ENCODE data around the gene TAF10.

The TAF10 gene

GRCh38 chr11:6656936-6657335 lies 44.9 kb upstream of the TAF10 start:
- Histone ChIP-seq H3K4ac (ENCODE audit: low read length) (no peak overlapping the region), H3K36me3 (replicated peaks in 1 of 2; ENCODE audit: control insufficient read depth in 2 of 2, insufficient read depth in 2 of 2, low read length in 2 of 2) (peaks cover 0 to 23% of the 10 kb centered on the region in 2 donors), H3K79me1 (ENCODE audit: low read depth, low read length) (no peaks in the 10 kb centered on the region), H3K27ac (replicated peaks; ENCODE audit: low read length) (no peak overlapping the region), H2AFZ (ENCODE audit: low read length) (peak overlapping the region; percentile 91), H2AK5ac (ENCODE audit: low read depth, low read length) (no peak overlapping the region), H3K27me3 (ENCODE audit: control insufficient read depth in 3 of 3, insufficient read depth in 3 of 3, low read depth in 1 of 3, low read length in 3 of 3) (peaks cover 0 to 27% (median 3%) of the 10 kb centered on the region in 3 experiments), H3K9me3 (replicated peaks in 1 of 2; ENCODE audit: control insufficient read depth in 2 of 2, insufficient read depth in 1 of 2, low read depth in 1 of 2, low read length in 2 of 2) (no peaks in the 10 kb centered on the region), H4K91ac (ENCODE audit: low read depth, low read length, poor library complexity) (no peak overlapping the region), H3K18ac (ENCODE audit: low read length) (peak overlapping the region; percentile 29), H4K8ac (ENCODE audit: low read depth, low read length) (no peak overlapping the region), H3K4me2 (ENCODE audit: insufficient read depth, low read length, poor library complexity, severe bottlenecking) (no peak overlapping the region), H2BK15ac (ENCODE audit: low read length) (no peak overlapping the region), H2BK120ac (ENCODE audit: low read depth, low read length) (no peak overlapping the region), H3K14ac (ENCODE audit: low read length) (no peak overlapping the region), H3K9ac (ENCODE audit: low read depth, low read length, poor library complexity) (no peak overlapping the region), H2BK12ac (ENCODE audit: low read length) (no peak overlapping the region), H3K23ac (ENCODE audit: low read depth, low read length, poor library complexity) (no peak overlapping the region), H3K4me3 (ENCODE audit: low read length in 2 of 2) (no peak overlapping the region), H2BK5ac (ENCODE audit: low read length) (no peak overlapping the region), H3K4me1 (ENCODE audit: control insufficient read depth in 2 of 2, insufficient read depth in 1 of 2, low read depth in 1 of 2, low read length in 2 of 2) (peaks cover 8 to 19% of the 10 kb centered on the region in 2 donors)
- no CpG with 5 or more reads among the region's 5 CpGs for WGBS, 2 donors (ENCODE audit: extremely low coverage in 2 of 2, insufficient read length in 2 of 2, insufficient replicate concordance in 1 of 2)
- no peak for DNase-seq (ENCODE audit: low spot score)

GRCh38 chr11:6656584-6656915 lies 44.5 kb upstream of the TAF10 start:
- H3K36me3 ChIP-seq (replicated peaks in 1 of 2; ENCODE audit: control insufficient read depth in 2 of 2, insufficient read depth in 2 of 2, low read length in 2 of 2): peaks cover 0 to 27% of the 10 kb centered on the region in 2 donors
- no peak overlapping the region for H2BK15ac ChIP-seq (ENCODE audit: low read length)
- no peak overlapping the region for H3K9ac ChIP-seq (ENCODE audit: low read depth, low read length, poor library complexity)
- H3K27ac ChIP-seq (replicated peaks; ENCODE audit: low read length): no peak overlapping the region
- H3K4me2 ChIP-seq (ENCODE audit: insufficient read depth, low read length, poor library complexity, severe bottlenecking): peak overlapping the region; percentile 65
- peaks cover 0 to 27% (median 3%) of the 10 kb centered on the region in 3 experiments for H3K27me3 ChIP-seq (ENCODE audit: control insufficient read depth in 3 of 3, insufficient read depth in 3 of 3, low read depth in 1 of 3, low read length in 3 of 3)
- H3K4me3 ChIP-seq (ENCODE audit: low read length in 2 of 2): peak overlapping the region in 1 of 2 donors; percentile 68
- H3K23ac ChIP-seq (ENCODE audit: low read depth, low read length, poor library complexity): no peak overlapping the region
- H2BK12ac ChIP-seq (ENCODE audit: low read length): no peak overlapping the region
- no peak overlapping the region for H2BK120ac ChIP-seq (ENCODE audit: low read depth, low read length)
- no peak overlapping the region for H4K91ac ChIP-seq (ENCODE audit: low read depth, low read length, poor library complexity)
- DNase-seq (ENCODE audit: low spot score): no peak
- H3K18ac ChIP-seq (ENCODE audit: low read length): no peak overlapping the region
- no peak overlapping the region for H2AK5ac ChIP-seq (ENCODE audit: low read depth, low read length)
- H3K14ac ChIP-seq (ENCODE audit: low read length): no peak overlapping the region
- no peaks in the 10 kb centered on the region for H3K9me3 ChIP-seq (replicated peaks in 1 of 2; ENCODE audit: control insufficient read depth in 2 of 2, insufficient read depth in 1 of 2, low read depth in 1 of 2, low read length in 2 of 2)
- H2AFZ ChIP-seq (ENCODE audit: low read length): peak overlapping the region; percentile 91
- no peak overlapping the region for H2BK5ac ChIP-seq (ENCODE audit: low read length)
- H3K4me1 ChIP-seq (ENCODE audit: control insufficient read depth in 2 of 2, insufficient read depth in 1 of 2, low read depth in 1 of 2, low read length in 2 of 2): peaks cover 8 to 19% of the 10 kb centered on the region in 2 donors
- no peaks in the 10 kb centered on the region for H3K79me1 ChIP-seq (ENCODE audit: low read depth, low read length)
- no peak overlapping the region for H3K4ac ChIP-seq (ENCODE audit: low read length)
- H4K8ac ChIP-seq (ENCODE audit: low read depth, low read length): no peak overlapping the region
- no CpG with 5 or more reads among the region's 4 CpGs for WGBS, 2 donors (ENCODE audit: extremely low coverage in 2 of 2, insufficient read length in 2 of 2, insufficient replicate concordance in 1 of 2)

- H3K4ac ChIP-seq (ENCODE audit: low read length): no peak within 1 kb of the TSS
- H3K36me3 ChIP-seq (replicated peaks in 1 of 2; ENCODE audit: control insufficient read depth in 2 of 2, insufficient read depth in 2 of 2, low read length in 2 of 2): peaks cover 0 to 31% of the 10 kb centered on the region in 2 donors
- H3K4me3 ChIP-seq (ENCODE audit: low read length in 2 of 2): peak within 1 kb of the TSS; percentile 88 to 91
- no peak within 1 kb of the TSS for H3K14ac ChIP-seq (ENCODE audit: low read length)
- peak within 1 kb of the TSS; percentile 81 for H3K18ac ChIP-seq (ENCODE audit: low read length)
- no peak within 1 kb of the TSS for H2BK5ac ChIP-seq (ENCODE audit: low read length)
- H3K79me1 ChIP-seq (ENCODE audit: low read depth, low read length): no peaks in the 10 kb centered on the region
- no peaks in the 10 kb centered on the region for H3K9me3 ChIP-seq (replicated peaks in 1 of 2; ENCODE audit: control insufficient read depth in 2 of 2, insufficient read depth in 1 of 2, low read depth in 1 of 2, low read length in 2 of 2)
- H3K9ac ChIP-seq (ENCODE audit: low read depth, low read length, poor library complexity): peak within 1 kb of the TSS; percentile 87
- no peak within 1 kb of the TSS for H2BK15ac ChIP-seq (ENCODE audit: low read length)
- DNase-seq (ENCODE audit: low spot score): no peak
- peak within 1 kb of the TSS; percentile 31 for H2AK5ac ChIP-seq (ENCODE audit: low read depth, low read length)
- H3K4me1 ChIP-seq (ENCODE audit: control insufficient read depth in 2 of 2, insufficient read depth in 1 of 2, low read depth in 1 of 2, low read length in 2 of 2): peaks cover 8 to 19% of the 10 kb centered on the region in 2 donors
- H3K27ac ChIP-seq (replicated peaks; ENCODE audit: low read length): no peak within 1 kb of the TSS
- H4K8ac ChIP-seq (ENCODE audit: low read depth, low read length): no peak within 1 kb of the TSS
- WGBS, 2 donors (ENCODE audit: extremely low coverage in 2 of 2, insufficient read length in 2 of 2, insufficient replicate concordance in 1 of 2): no CpG with 5 or more reads among the region's 56 CpGs
- peaks cover 0 to 27% (median 3%) of the 10 kb centered on the region in 3 experiments for H3K27me3 ChIP-seq (ENCODE audit: control insufficient read depth in 3 of 3, insufficient read depth in 3 of 3, low read depth in 1 of 3, low read length in 3 of 3)
- peak within 1 kb of the TSS; percentile 65 for H3K4me2 ChIP-seq (ENCODE audit: insufficient read depth, low read length, poor library complexity, severe bottlenecking)
- peak within 1 kb of the TSS; percentile 91 for H2AFZ ChIP-seq (ENCODE audit: low read length)
- H2BK120ac ChIP-seq (ENCODE audit: low read depth, low read length): no peak within 1 kb of the TSS
- no peak within 1 kb of the TSS for H4K91ac ChIP-seq (ENCODE audit: low read depth, low read length, poor library complexity)
- H3K23ac ChIP-seq (ENCODE audit: low read depth, low read length, poor library complexity): no peak within 1 kb of the TSS
- no peak within 1 kb of the TSS for H2BK12ac ChIP-seq (ENCODE audit: low read length)
These were observed 44.0 kb upstream of the TAF10 start, which contains the start of gene DCHS1 for GRCh38 chr11:6655790-6656583. TSS of gene DCHS1 (minus strand) at chr11:6655809. CDS start at chr11:6641613, 14,196 bp downstream.

GRCh38 chr11:6655020-6655789 lies 43.2 kb upstream of the TAF10 start:
- H2BK120ac ChIP-seq (ENCODE audit: low read depth, low read length): no peak overlapping the region
- H2BK12ac ChIP-seq (ENCODE audit: low read length): no peak overlapping the region
- peak overlapping the region; percentile 87 for H3K9ac ChIP-seq (ENCODE audit: low read depth, low read length, poor library complexity)
- H2BK5ac ChIP-seq (ENCODE audit: low read length): no peak overlapping the region
- H3K4ac ChIP-seq (ENCODE audit: low read length): no peak overlapping the region
- H3K23ac ChIP-seq (ENCODE audit: low read depth, low read length, poor library complexity): no peak overlapping the region
- H4K91ac ChIP-seq (ENCODE audit: low read depth, low read length, poor library complexity): no peak overlapping the region
- DNase-seq (ENCODE audit: low spot score): no peak
- no peaks in the 10 kb centered on the region for H3K9me3 ChIP-seq (replicated peaks in 1 of 2; ENCODE audit: control insufficient read depth in 2 of 2, insufficient read depth in 1 of 2, low read depth in 1 of 2, low read length in 2 of 2)
- no peaks in the 10 kb centered on the region for H3K79me1 ChIP-seq (ENCODE audit: low read depth, low read length)
- peaks cover 8 to 19% of the 10 kb centered on the region in 2 donors for H3K4me1 ChIP-seq (ENCODE audit: control insufficient read depth in 2 of 2, insufficient read depth in 1 of 2, low read depth in 1 of 2, low read length in 2 of 2)
- no peak overlapping the region for H4K8ac ChIP-seq (ENCODE audit: low read depth, low read length)
- peak overlapping the region; percentile 74 for H2AFZ ChIP-seq (ENCODE audit: low read length)
- H3K27me3 ChIP-seq (ENCODE audit: control insufficient read depth in 3 of 3, insufficient read depth in 3 of 3, low read depth in 1 of 3, low read length in 3 of 3): peaks cover 0 to 27% (median 3%) of the 10 kb centered on the region in 3 experiments
- H3K27ac ChIP-seq (replicated peaks; ENCODE audit: low read length): no peak overlapping the region
- no CpG with 5 or more reads among the region's 84 CpGs for WGBS, 2 donors (ENCODE audit: extremely low coverage in 2 of 2, insufficient read length in 2 of 2, insufficient replicate concordance in 1 of 2)
- H2BK15ac ChIP-seq (ENCODE audit: low read length): no peak overlapping the region
- no peak overlapping the region for H3K14ac ChIP-seq (ENCODE audit: low read length)
- peak overlapping the region; percentile 78 for H3K18ac ChIP-seq (ENCODE audit: low read length)
- peak overlapping the region; percentile 84 to 88 for H3K4me3 ChIP-seq (ENCODE audit: low read length in 2 of 2)
- H3K36me3 ChIP-seq (replicated peaks in 1 of 2; ENCODE audit: control insufficient read depth in 2 of 2, insufficient read depth in 2 of 2, low read length in 2 of 2): peaks cover 0 to 39% of the 10 kb centered on the region in 2 donors
- peak overlapping the region; percentile 31 for H2AK5ac ChIP-seq (ENCODE audit: low read depth, low read length)
- H3K4me2 ChIP-seq (ENCODE audit: insufficient read depth, low read length, poor library complexity, severe bottlenecking): peak overlapping the region; percentile 60
